ENCODE results near the gene CLPTM1L.
"Not testable (repeated sequence)": the region's sequence is repeated elsewhere in the genome, so short reads cannot be mapped to it uniquely, and the experiment has no call there.

The CLPTM1L gene

GRCh38 chr5:1359713-1360112 is 14.8 kb upstream of the CLPTM1L start:
- no peak for DNase-seq (ENCODE audit: low read depth)

DNA sequence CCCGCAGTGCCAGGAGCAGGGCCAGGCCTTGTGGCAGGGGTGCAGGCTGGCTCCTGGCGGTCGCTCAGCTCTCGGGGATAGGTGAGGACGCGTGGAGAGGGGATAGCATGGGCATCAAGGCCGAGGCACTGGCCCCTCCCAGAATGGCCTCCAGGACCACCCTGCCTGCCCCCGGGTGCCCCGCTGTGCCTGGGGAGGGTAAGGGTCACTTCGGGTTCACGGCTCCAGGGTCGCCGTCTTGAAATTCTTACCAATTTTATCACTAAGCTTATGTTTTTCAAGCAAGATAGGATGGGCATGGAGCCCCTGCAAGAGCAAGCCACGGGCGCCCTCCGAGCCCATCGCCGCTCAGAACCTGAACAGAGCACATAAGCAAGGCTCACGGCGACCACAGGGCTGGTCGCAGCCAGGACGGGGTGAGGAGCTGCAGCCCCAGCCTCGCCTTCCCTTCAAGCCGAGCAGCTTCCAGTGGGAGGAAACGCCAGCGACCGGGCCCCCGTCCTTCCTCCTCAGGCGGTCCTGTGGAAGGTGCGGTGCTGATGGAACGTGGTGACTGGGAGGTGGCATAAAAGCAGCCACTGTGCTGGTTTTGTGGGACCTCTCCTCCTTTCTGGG is 14.2 kb upstream of the CLPTM1L start:
- no peak for DNase-seq (ENCODE audit: low read depth)

DNA sequence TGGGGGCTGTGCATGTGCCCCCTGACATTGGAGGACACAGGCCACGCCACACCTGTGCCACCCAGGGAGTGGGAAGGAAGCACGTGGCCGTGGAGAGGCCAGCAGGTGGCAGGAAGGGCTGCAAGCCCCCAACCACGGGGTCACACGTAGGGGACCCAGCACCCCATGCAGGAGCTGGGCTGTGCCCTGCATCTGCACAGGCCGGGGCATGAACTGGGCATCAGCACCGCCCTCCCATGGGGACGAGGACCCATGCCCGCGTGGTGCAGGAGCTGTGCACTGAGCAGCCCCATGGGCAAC is 13.8 kb upstream of the CLPTM1L start:
- DNase-seq (ENCODE audit: low read depth): no peak

GRCh38 chr5:1357946-1358725 is 13.2 kb upstream of the CLPTM1L start:
- no peak for DNase-seq (ENCODE audit: low read depth)

DNA sequence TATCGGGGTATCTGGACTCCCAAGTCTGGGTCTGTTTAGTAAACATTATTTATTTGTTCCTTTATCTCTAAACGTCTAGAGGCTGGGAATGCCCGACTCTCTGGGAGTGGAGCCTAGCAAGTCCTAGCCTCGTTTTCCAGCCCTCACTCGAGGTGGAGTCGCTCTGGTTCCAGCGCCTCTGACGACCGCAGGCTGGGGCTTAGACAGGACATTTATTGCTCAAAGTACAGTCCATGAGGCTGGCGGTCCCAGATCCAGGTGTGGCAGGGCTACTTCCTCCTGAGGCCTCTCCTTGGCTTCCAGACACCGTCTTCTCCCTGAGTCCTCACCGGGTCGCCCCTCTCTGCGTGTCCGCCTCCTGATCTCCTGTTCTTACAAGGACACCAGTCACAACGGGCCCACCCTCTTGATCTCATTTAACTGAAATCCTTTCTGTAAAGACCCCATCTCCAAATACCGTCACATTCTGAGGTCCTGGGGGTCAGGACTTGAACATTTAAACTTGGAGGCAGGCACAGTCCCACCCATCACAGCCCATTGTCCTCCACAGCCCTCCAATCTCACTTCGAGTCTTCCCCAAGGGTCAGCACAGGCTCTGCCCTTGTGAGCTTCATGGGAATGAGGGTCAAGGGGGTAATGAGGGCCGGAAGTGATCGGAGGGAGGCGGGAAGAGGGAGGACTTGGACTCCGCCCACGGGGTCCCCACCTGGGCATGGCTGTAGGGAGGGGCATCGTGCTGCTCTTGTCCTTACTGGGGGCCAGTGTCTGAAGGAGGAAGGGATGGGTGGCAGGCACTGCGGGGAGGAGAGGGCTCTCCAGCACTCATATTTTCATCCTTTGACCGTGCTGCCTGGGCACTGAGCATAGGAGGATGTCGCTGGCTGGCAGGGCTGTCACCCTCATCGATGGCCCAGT is 12.2 kb upstream of the CLPTM1L start:
- DNase-seq (ENCODE audit: low read depth): no peak

GRCh38 chr5:1354576-1354975 is 9.7 kb upstream of the CLPTM1L start:
- no peak for DNase-seq (ENCODE audit: low read depth)

DNA sequence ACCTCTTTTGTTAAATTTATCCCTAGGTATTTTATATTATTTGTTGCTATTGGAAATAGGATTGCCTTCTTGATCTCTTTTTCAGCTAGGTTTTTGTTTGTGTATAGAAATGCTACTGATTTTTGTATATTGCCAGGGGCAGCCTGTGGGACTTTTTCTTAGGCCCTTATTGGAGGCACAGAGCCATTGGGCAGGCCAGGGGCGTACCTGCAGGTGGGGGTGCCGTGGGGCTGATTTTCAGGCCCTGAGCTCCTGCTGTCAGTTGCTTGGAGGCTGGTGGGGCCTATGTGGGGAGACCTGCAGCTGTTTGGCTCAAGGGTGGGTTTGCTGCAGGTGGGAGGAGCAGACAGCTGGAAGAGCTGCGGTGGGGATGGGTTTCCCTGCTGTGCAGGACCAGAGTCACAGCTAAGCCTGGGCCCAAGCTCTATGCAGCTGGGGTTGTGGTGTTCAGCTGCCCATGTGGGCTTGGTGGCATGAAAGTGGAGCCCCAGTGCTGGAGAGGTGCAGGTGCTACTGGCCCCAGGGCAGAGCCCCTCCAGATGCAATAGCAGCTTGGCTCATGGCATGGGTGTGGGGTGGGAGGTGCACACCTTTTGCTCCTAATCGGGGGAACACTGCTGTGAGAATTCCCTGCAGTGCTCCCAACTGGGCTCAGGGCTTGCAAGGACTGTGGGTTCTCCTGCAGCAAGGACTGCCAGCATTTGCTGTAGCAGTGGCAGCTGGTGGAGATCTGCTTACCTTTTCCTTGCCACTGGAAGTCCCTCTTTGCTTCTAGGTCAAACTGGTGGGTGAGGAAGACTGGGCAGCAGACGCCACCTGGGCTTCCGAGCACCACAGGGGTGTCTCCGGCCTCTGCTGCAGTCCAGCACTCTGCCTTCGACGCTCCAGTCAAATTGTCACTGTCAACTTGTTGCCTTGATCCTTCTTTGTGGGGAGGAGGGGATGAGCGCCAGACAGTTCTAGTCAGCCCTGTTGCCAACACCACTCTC is 7.6 kb upstream of the CLPTM1L start:
- no peak for DNase-seq (ENCODE audit: low read depth)

DNA sequence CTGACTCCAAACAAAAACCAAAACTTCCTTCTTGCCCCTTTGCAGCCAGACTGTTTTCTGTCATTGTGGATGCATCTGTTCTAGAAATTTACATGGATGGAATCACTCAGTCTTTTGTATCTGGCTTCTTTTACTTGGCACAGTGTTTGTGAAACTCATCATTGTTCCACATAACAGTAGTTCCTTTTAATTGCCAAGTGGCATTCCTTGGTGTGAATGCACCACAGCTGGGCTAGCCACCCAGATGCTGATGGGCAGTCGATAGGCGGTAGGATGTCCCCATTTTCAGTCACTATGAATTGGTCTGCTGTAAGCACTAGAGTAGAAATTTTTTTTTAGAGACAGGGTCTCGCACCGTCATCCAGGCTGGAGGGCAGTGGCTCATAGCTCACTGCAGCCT is 6.3 kb upstream of the CLPTM1L start:
- DNase-seq (ENCODE audit: low read depth): no peak

DNA sequence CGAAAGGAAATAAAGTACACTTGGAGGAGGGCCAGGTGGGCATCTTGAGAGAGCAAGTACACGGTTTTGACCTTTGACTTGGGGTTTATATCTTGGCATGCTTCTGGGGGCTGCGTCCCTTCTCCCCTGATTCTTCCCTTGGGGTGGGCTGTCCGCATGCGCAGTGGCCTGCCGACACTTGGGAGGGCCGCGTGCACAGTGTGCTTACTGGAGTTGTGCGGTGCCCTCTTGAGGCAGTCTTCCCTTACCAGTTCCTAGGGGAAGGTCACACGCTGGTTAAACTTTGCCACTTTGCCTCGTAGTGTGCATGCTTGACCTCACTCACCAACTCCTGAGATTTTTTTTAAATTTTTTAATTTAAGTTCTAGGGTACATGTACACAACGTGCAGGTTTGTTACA is 4.3 kb upstream of the CLPTM1L start:
- DNase-seq (ENCODE audit: low read depth): no peak

DNA sequence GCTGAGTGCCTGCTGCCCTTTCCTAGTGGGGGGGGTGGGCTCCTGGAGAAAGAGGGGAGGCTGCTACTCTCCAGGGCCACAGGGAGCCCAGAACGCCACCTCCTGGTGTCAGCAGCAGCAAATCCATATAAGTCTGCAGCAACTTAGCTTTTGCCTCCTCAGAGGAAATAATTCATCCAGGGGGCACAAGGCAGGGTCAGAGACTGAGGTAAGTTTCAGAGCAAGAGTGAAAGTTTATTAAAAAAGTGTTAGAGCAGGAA is 4.0 kb upstream of the CLPTM1L start:
- no peak for DNase-seq (ENCODE audit: low read depth)

- DNase-seq (ENCODE audit: low read depth): no peak
Measured at GRCh38 chr5:1347571-1347970, 2.7 kb upstream of the CLPTM1L start.

DNA sequence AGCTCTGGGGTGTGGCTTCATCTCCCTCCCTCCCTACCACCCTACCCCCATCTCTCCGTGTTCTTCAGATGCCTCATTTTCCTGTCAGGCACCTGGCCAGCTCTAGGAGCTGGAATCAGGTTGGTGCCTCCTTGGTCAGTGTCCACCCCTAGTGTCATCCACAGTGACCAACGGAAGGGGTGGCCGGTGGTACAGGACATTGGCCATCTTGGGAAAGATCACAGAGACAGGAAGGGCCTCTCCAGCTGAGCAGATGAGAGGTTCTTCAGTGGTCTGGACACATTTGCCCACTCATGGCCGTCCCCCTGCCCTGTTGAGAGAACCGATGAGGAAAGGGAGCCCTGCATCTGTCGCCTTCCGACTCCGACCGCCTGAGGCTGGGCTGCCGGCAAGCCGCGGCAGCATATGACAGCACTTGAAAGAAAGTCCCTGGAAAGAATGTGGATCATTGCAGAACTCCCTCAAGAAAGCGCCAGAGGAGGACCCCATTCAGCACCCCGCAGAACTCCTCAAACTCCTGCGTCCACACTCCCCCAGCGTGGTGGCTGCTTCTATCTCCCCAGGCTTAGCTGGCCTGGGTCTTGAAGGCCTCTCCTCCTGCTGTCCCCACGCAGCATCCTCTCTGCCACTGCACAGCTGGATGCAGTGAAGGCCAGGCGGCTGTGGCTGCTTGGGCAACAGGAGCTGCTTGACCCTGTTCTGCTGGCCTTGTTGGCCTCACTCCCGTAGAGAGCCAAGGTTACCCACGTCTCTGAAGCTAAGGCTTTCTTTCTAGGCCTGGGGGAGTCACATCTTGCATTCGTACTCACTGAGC is 1.9 kb upstream of the CLPTM1L start:
- DNase-seq (ENCODE audit: low read depth): no peak

GRCh38 chr5:1345876-1346626 is 1.2 kb upstream of the CLPTM1L start:
- no peak for DNase-seq (ENCODE audit: low read depth)

DNA sequence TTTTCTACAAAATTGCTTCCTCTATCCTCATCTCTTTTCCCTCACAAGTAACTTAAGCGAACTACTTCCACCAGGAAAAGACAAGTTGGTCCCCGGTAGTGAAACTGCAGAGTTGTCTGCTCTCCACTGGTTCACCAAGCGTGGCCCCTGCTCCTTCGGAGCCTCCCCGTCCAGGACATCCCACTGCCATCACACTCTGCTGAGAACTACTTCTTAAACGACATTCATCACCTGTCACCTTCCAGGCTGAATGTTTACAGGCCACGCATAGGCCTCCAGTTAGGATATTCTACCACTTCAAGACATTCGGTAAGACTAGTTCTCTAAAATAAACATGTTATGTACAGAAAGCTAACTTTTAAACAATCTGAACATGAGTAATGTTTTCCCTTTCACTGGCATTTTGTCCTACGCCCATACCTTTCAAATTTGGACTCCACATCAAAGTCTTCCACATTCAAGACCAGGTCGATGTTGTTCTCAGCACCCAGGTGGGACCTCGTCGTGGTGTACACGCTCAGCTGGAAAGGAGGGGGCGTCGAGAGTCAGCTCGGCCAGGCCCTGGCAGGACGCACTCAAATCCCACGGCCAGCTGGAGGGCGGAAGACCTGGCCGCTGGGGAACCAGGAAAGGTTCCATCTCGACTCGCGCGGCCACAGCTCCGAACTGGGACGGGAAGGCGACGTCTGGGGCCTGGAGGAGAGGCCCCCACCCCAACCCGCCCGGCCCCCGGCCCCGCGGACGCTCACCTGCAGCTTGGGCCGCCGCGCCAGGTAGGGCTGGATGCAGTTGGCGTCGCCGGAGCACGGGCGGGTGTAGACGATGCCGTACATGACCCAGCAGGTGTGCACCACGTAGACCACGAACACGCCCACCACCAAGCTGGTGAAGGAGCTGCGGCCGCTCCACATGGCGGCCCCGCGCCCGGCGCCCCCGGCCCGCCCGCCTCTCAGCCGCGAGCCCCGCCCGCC is 683 bp downstream of the CLPTM1L start:
- no peak for DNase-seq (ENCODE audit: low read depth)

DNA sequence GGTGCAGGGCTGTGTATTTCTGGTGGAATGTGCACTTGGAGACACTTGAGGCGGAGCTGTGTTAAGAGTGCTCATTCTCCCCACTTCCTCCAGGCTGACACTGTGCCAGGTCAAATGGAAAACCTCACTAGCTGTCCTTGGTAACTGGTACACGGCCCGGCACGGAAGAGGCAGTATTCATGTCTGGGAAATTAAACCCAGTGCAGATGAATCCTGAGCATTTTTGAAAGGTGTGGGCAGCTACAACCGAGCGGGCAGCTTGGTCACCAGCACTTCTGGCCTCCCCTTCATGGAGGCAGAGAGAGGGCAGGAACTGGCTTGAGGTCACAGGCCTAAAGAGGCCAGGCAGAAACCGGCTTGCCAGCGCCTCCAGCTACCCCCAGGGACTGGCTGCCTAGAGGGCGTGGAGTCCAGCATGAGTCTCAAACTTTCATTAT is 1.6 kb downstream of the CLPTM1L start:
- no peak for DNase-seq (ENCODE audit: low read depth)

DNA sequence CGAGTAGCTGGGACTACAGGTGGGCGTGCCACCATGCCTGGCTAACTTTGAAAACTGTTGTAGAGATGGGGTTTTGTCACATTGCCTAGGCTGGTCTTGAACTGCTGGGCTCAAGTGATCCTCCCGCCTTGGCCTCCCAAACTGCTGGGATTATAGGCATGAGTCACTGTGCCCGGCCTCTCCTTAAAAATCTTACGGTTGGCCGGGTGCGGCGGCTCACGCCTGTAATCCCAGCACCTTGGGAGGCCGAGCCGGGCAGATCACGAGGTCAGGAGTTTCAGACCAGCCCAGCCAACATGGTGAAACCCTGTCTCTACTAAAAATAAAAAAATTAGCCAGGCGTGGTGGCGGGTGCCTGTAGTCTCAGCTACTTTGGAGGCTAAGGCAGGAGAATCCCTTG is 2.2 kb downstream of the CLPTM1L start:
- not testable (repeated sequence) for DNase-seq (ENCODE audit: low read depth)

GRCh38 chr5:1342268-1342667 is 2.6 kb downstream of the CLPTM1L start:
- no peak for DNase-seq (ENCODE audit: low read depth)

GRCh38 chr5:1341863-1342262 is 3.0 kb downstream of the CLPTM1L start:
- no peak for DNase-seq (ENCODE audit: low read depth)

DNA sequence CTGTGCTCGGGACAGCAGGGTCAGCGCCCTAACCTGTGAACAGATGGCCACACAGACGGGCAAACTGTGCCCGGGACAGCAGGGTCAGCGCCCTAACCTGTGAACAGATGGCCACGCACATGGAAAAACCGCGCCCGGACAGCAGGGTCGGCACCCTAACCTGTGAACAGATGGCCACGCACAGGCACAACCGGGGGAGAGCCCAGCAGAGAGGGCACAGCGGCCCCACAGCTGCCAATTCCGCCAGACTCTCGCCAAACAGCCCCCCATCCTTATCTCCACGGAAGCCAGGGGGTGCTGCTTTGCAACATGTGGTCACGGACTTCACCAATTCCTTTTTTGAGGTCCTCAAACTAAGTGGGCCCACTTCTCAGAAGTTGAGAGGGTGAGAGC is 5.1 kb downstream of the CLPTM1L start:
- DNase-seq (ENCODE audit: low read depth): not testable (repeated sequence)
